Liver (tissue), 9 donors: ENCODE measurements around the gene OGFOD1. TPM values are rescaled to one million over a fixed set of nuclear protein-coding genes. Genes with fewer than 3 reads are reported as not detected.

ENCODE experiments used
- DNase-seq: peaks from one replicate; pipeline ENCODE4 v3.0.0-alpha.2; 2017; ENCODE audit warnings: low spot score
- H3K27ac ChIP-seq, 2 donors: one replicate each; pipeline ENCODE4 v1.7.0; 2013; ENCODE audit warnings: inconsistent platforms in 2 of 2, low read length in 2 of 2, control low read depth in 1 of 2, low read depth in 1 of 2, mild to moderate bottlenecking in 1 of 2
- H3K27me3 ChIP-seq, 4 donors: one replicate each; pipeline versions ENCODE4 v1.6.1 to v1.7.0; 2013; ENCODE audit warnings: low read length in 3 of 4, inconsistent platforms in 1 of 4, mild to moderate bottlenecking in 1 of 4, moderate library complexity in 1 of 4; ENCODE audit not compliant: control insufficient read depth in 4 of 4, insufficient read depth in 4 of 4
- H3K36me3 ChIP-seq, 4 donors: one replicate each; pipeline versions ENCODE4 v1.6.1 to v1.7.0; 2013; ENCODE audit warnings: low read length in 3 of 4, mild to moderate bottlenecking in 3 of 4, low read depth in 1 of 4, moderate library complexity in 1 of 4; ENCODE audit not compliant: control insufficient read depth in 4 of 4, insufficient read depth in 3 of 4
- H3K4me1 ChIP-seq, 4 donors: one replicate each; pipeline versions ENCODE4 v1.6.1 to v1.7.0; 2013; ENCODE audit warnings: low read length in 3 of 4, mild to moderate bottlenecking in 3 of 4, moderate library complexity in 1 of 4; ENCODE audit not compliant: control insufficient read depth in 4 of 4, insufficient read depth in 4 of 4
- H3K4me3 ChIP-seq, 3 donors: one replicate each; pipeline versions ENCODE4 v1.6.1 to v1.7.0; 2013; ENCODE audit warnings: low read length in 3 of 3, control low read depth in 1 of 3, low read depth in 1 of 3, mild to moderate bottlenecking in 1 of 3
- H3K9ac ChIP-seq, 2 donors: one replicate each; pipeline ENCODE4 v1.7.0; 2013; ENCODE audit warnings: low read length in 2 of 2, mild to moderate bottlenecking in 2 of 2, moderate library complexity in 2 of 2, control low read depth in 1 of 2, low read depth in 1 of 2
- H3K9me3 ChIP-seq, 4 donors: one replicate each; pipeline versions ENCODE4 v1.6.1 to v1.7.0; 2013; ENCODE audit warnings: low read length in 3 of 4; ENCODE audit not compliant: control insufficient read depth in 4 of 4
- ATF3 ChIP-seq: IDR thresholded peaks from 2 replicates; pipeline ENCODE4 v1.6.1; 2016; ENCODE audit warnings: antibody characterized with exemption
- CTCF ChIP-seq: fragments of 150-350 bp; IDR thresholded peaks from 2 replicates; pipeline ENCODE4 v1.5.1; 2017; ENCODE audit warnings: improper control_type of control experiment, low read depth, low read length; ENCODE audit not compliant: missing input control
- FOXA1 ChIP-seq: IDR thresholded peaks from 2 replicates; pipeline ENCODE4 v1.6.1; 2016; ENCODE audit warnings: antibody characterized with exemption
- FOXA2 ChIP-seq: IDR thresholded peaks from 2 replicates; pipeline ENCODE4 v1.6.1; 2016; ENCODE audit warnings: antibody characterized with exemption
- GABPA ChIP-seq, 2 donors: IDR thresholded peaks in 1 of 2; conservative IDR thresholded peaks in 1 of 2; 2 replicates each; pipeline ENCODE4 v1.6.1; 2016; ENCODE audit warnings: antibody characterized with exemption in 2 of 2, mild to moderate bottlenecking in 1 of 2, moderate library complexity in 1 of 2
- HNF4G ChIP-seq: IDR thresholded peaks from 2 replicates; pipeline ENCODE4 v1.6.1; 2016; ENCODE audit warnings: antibody characterized with exemption
- JUND ChIP-seq, 2 donors: IDR thresholded peaks; 2 replicates each; pipeline ENCODE4 v1.6.1; 2016; ENCODE audit warnings: antibody characterized with exemption in 2 of 2
- MAX ChIP-seq: IDR thresholded peaks from 2 replicates; pipeline ENCODE4 v1.6.1; 2016; ENCODE audit warnings: antibody characterized with exemption
- NR2F2 ChIP-seq: IDR thresholded peaks from 2 replicates; pipeline ENCODE4 v1.6.1; 2016; ENCODE audit warnings: antibody characterized with exemption
- RAD21 ChIP-seq, 2 donors: IDR thresholded peaks; 2 replicates each; pipeline ENCODE4 v1.6.1; 2016; ENCODE audit warnings: antibody characterized with exemption in 2 of 2, mild to moderate bottlenecking in 2 of 2
- RXRA ChIP-seq, 2 donors: IDR thresholded peaks; 2 replicates each; pipeline ENCODE4 v1.6.1; 2017 to 2018; ENCODE audit warnings: antibody characterized with exemption in 2 of 2, mild to moderate bottlenecking in 1 of 2
- SP1 ChIP-seq: IDR thresholded peaks from 2 replicates; pipeline ENCODE4 v1.6.1; 2018; ENCODE audit warnings: antibody characterized with exemption, mild to moderate bottlenecking
- YY1 ChIP-seq: IDR thresholded peaks from 2 replicates; pipeline ENCODE4 v1.6.1; 2016; ENCODE audit warnings: antibody characterized with exemption, mild to moderate bottlenecking
- ZBTB33 ChIP-seq: IDR thresholded peaks from 2 replicates; pipeline ENCODE4 v1.6.1; 2016; ENCODE audit warnings: antibody characterized with exemption
- WGBS: extraction: QIAGEN DNeasy Blood & Tissue Kit; methylation state at CpG from one replicate; pipeline ENCODE4 v1.1.7; 2013; 5-methylcytosine and 5-hydroxymethylcytosine counted together
- polyA plus RNA-seq, 2 donors: library from polyadenylated mRNA; stranded (reverse) in 1 of 2; unstranded in 1 of 2; fragments of 200-250 nt in 1 of 2; fragments of >200 nt in 1 of 2; fragmentation: Nextera tagmentation in 1 of 2; extraction: Ambion mirVana in 1 of 2; gene quantifications; one replicate each; pipeline versions ENCODE4 v1.2.1 to v1.2.3, GENCODE V29; 2013 to 2015
- total RNA-seq, 2 donors: library from RNA; depleted of rRNA; stranded (reverse); fragments of >200 nt; gene quantifications; one replicate each; pipeline ENCODE4 v1.2.3, GENCODE V29; 2014
- donor health status: healthy.
- donor health status: healthy.
- donor health status: healthy.
- donor health status: healthy.
- donor health status: healthy.

OGFOD1 gene
- total and polyA plus RNA-seq, 4 donors, result 15.5 to 40.2 (median 21.2) TPM

GRCh38 chr16:56451753-56452689 is 667 bp downstream of the OGFOD1 start:
- peak overlapping the region; percentile 64 to 90 for H3K27ac ChIP-seq
- H3K4me1 ChIP-seq, result peaks cover 9 to 25% (median 22%) of the 10 kb centered on the region in 4 donors
- DNase-seq, result no peak
- peak; percentile 28 to 50 for TF ChIP-seq JUND (IDR thresholded peaks at IDR 0.05)
- TF ChIP-seq ZBTB33, result no peak
- peak in 1 of 2 donors; percentile 11 for TF ChIP-seq RAD21 (IDR thresholded peaks at IDR 0.05)
- peak overlapping the region; percentile 53 to 73 for H3K9ac ChIP-seq
- no peaks in the 10 kb centered on the region for H3K9me3 ChIP-seq
- WGBS, result 8% methylated on average over 31 of the region's 31 CpGs
- peak overlapping the region; percentile 69 to 99 (median 71) for H3K4me3 ChIP-seq
- H3K27me3 ChIP-seq, result no peaks in the 10 kb centered on the region
- peaks cover 8 to 24% (median 17%) of the 10 kb centered on the region in 4 donors for H3K36me3 ChIP-seq

- Histone ChIP-seq H3K9me3 (no peaks in the 10 kb centered on the region), H3K4me1 (peaks cover 0 to 4% (median 2%) of the 10 kb centered on the region in 4 donors), H3K36me3 (peaks cover 9 to 34% (median 27%) of the 10 kb centered on the region in 4 donors), H3K27ac (no peak overlapping the region), H3K4me3 (no peak overlapping the region), H3K9ac (no peak overlapping the region), H3K27me3 (no peaks in the 10 kb centered on the region)
- no peak for DNase-seq
- WGBS, result 94% methylated on average over 6 of the region's 6 CpGs
- no peak for TF ChIP-seq ZBTB33
These were observed 6.6 kb downstream of the OGFOD1 start for GRCh38 chr16:56457927-56458470.

- Histone ChIP-seq H3K9me3 (no peaks in the 10 kb centered on the region), H3K27ac (no peak overlapping the region), H3K9ac (no peak overlapping the region), H3K4me1 (peaks cover 0 to 4% (median 2%) of the 10 kb centered on the region in 4 donors), H3K36me3 (peaks cover 2 to 31% (median 22%) of the 10 kb centered on the region in 4 donors), H3K4me3 (no peak overlapping the region), H3K27me3 (no peaks in the 10 kb centered on the region)
- no peak for DNase-seq
- 96% methylated on average over 2 of the region's 2 CpGs for WGBS
- TF ChIP-seq RXRA (IDR thresholded peaks at IDR 0.05) (no peak), ZBTB33 (no peak), FOXA2 (no peak), CTCF (no peak), RAD21 (IDR thresholded peaks at IDR 0.05) (no peak), YY1 (no peak), FOXA1 (no peak), HNF4G (no peak), ATF3 (no peak), SP1 (no peak), JUND (IDR thresholded peaks at IDR 0.05) (no peak), NR2F2 (no peak), MAX (no peak), GABPA (IDR thresholded peaks at IDR 0.05 in 1 of 2, conservative IDR thresholded peaks at IDR 0.05 in 1 of 2) (no peak)
These were observed 8.7 kb downstream of the OGFOD1 start for GRCh38 chr16:56460101-56460500.
